Body of pancreas (tissue), 4 donors: ENCODE data around the gene ROBO2.

Experiments used
- CTCF ChIP-seq, 7 experiments: fragments of 450-650 bp in 4 of 7; fragments of 200-600 bp in 3 of 7; sonication (generic) in 3 of 7; IDR thresholded peaks; one replicate each; pipeline ENCODE4 v1.5.1; 2016 to 2019; ENCODE audit warnings: antibody characterized with exemption in 7 of 7
- POLR2A ChIP-seq, 3 donors: fragments of 450-650 bp; IDR thresholded peaks; one replicate each; pipeline ENCODE4 v1.6.1; 2016; ENCODE audit warnings: antibody characterized with exemption in 3 of 3, mild to moderate bottlenecking in 2 of 3

- TF ChIP-seq POLR2A (IDR thresholded peaks at IDR 0.05) (no peak), CTCF (IDR thresholded peaks at IDR 0.05) (no peak)
Measured at GRCh38 chr3:77188210-77188609, 148.3 kb downstream of the ROBO2 start.
